SK-N-SH (cell line): ENCODE data around the gene ITGB8. TPM values are rescaled to one million over a fixed set of nuclear protein-coding genes. Genes with fewer than 3 reads are reported as not detected.

Experiments
- CTCF ChIA-PET: fragments of 300-600, 350-600 bp; formaldehyde crosslinking; extraction: SDS; loops from one replicate; lab custom pipeline; 2021; lab: Yijun Ruan, JAX
- POLR2A ChIA-PET: fragments of 350-600 bp; sonication (Branson Sonifier 250); formaldehyde crosslinking; extraction: SDS; loops from one replicate; lab custom pipeline; 2020; ENCODE audit warnings: antibody characterized with exemption, inconsistent platforms; lab: Yijun Ruan, JAX
- DNase-seq: peaks from one replicate; pipeline ENCODE4 v3.0.0; 2012
- H2AFZ ChIP-seq: fragments of 200-600 bp; sonication (generic); 2 replicates; pipeline ENCODE4 v1.8.1; 2016; ENCODE audit warnings: antibody characterized with exemption, mild to moderate bottlenecking, low read depth
- H3F3A ChIP-seq: fragments of 200-600 bp; sonication (generic); replicated peaks from 2 replicates; pipeline ENCODE3; 2016; ENCODE audit warnings: antibody characterized with exemption, mild to moderate bottlenecking; ENCODE audit not compliant: insufficient read depth
- H3K27ac ChIP-seq, 2 experiments: fragments of 200-500 bp in 1 of 2; fragments of 200-600 bp in 1 of 2; sonication (Bioruptor generic) in 1 of 2; sonication (generic), shearing (Covaris generic) in 1 of 2; 2 replicates each; pipeline versions ENCODE4 v1.5.1 to v1.6.1; 2014 to 2016; ENCODE audit warnings: low read depth in 2 of 2, inconsistent platforms in 1 of 2, low read length in 1 of 2, mild to moderate bottlenecking in 1 of 2, mixed read lengths in 1 of 2
- H3K27me3 ChIP-seq: fragments of 200-600 bp; sonication (generic), shearing (Covaris generic); 2 replicates; pipeline ENCODE4 v1.6.1; 2016; ENCODE audit warnings: mixed run types; ENCODE audit not compliant: insufficient read depth
- H3K36me3 ChIP-seq, 2 experiments: fragments of 200-500 bp in 1 of 2; fragments of 200-600 bp in 1 of 2; sonication (Bioruptor generic) in 1 of 2; sonication (generic) in 1 of 2; replicated peaks in 1 of 2; 2 replicates each; pipeline versions ENCODE3 to v1.5.1; 2014 to 2016; ENCODE audit warnings: low read length in 1 of 2, mild to moderate bottlenecking in 1 of 2; ENCODE audit not compliant: insufficient read depth in 2 of 2, control insufficient read depth in 1 of 2
- H3K4me1 ChIP-seq, 2 experiments: fragments of 200-500 bp in 1 of 2; fragments of 200-600 bp in 1 of 2; sonication (Bioruptor generic) in 1 of 2; sonication (generic), shearing (Covaris generic) in 1 of 2; 2 replicates each; pipeline versions ENCODE4 v1.5.1 to v1.6.1; 2014 to 2016; ENCODE audit warnings: low read depth in 1 of 2, low read length in 1 of 2, mixed run types in 1 of 2; ENCODE audit not compliant: insufficient read depth in 2 of 2, control insufficient read depth in 1 of 2
- H3K4me2 ChIP-seq: fragments of 200-600 bp; sonication (generic), shearing (Covaris generic); 2 replicates; pipeline ENCODE4 v1.6.1; 2017; ENCODE audit warnings: mixed run types
- H3K4me3 ChIP-seq, 2 experiments: fragments of 200-500 bp in 1 of 2; fragments of 200-600 bp in 1 of 2; sonication (Bioruptor generic) in 1 of 2; sonication (generic), shearing (Covaris generic) in 1 of 2; 2 replicates each; pipeline versions ENCODE4 v1.5.1 to v1.8.1; 2014 to 2016; ENCODE audit warnings: low read depth in 2 of 2, inconsistent platforms in 1 of 2, low read length in 1 of 2, mild to moderate bottlenecking in 1 of 2, mixed read lengths in 1 of 2, moderate library complexity in 1 of 2
- H3K79me2 ChIP-seq: fragments of 200-600 bp; sonication (generic); 2 replicates; pipeline ENCODE4 v1.8.1; 2017; ENCODE audit warnings: mild to moderate bottlenecking; ENCODE audit not compliant: insufficient read depth
- H3K9ac ChIP-seq: fragments of 200-600 bp; sonication (generic); 2 replicates; pipeline ENCODE4 v1.6.1; 2017; ENCODE audit warnings: mixed run types
- H3K9me2 ChIP-seq: fragments of 200-600 bp; sonication (generic); 2 replicates; pipeline ENCODE4 v1.6.1; 2017; ENCODE audit warnings: mixed run types
- H3K9me3 ChIP-seq: fragments of 200-600 bp; sonication (generic); 2 replicates; pipeline ENCODE4 v1.6.1; 2017; ENCODE audit warnings: mixed run types, mild to moderate bottlenecking, moderate library complexity
- H4K20me1 ChIP-seq: fragments of 200-600 bp; sonication (generic); 2 replicates; pipeline ENCODE4 v1.6.1; 2017; ENCODE audit warnings: mild to moderate bottlenecking, mixed run types; ENCODE audit not compliant: insufficient read depth
- CHD2 ChIP-seq: fragments of 150-350 bp; IDR thresholded peaks from 2 replicates; pipeline ENCODE4 v1.6.1; 2018; ENCODE audit warnings: low read length; ENCODE audit not compliant: partially characterized antibody
- CTCF ChIP-seq: fragments of 200-600 bp; sonication (generic); IDR thresholded peaks from 2 replicates; pipeline ENCODE4 v1.6.1; 2017; ENCODE audit warnings: antibody characterized with exemption, mild to moderate bottlenecking, moderate library complexity
- FOXJ3 ChIP-seq: sonication (generic); formaldehyde crosslinking; IDR thresholded peaks from 2 replicates; pipeline ENCODE4 v1.5.1; 2020; ENCODE audit warnings: mild to moderate bottlenecking, missing genetic modification reagents
- JUND ChIP-seq: IDR thresholded peaks from 2 replicates; pipeline ENCODE4 v1.4.0; 2012
- NFIC ChIP-seq: IDR thresholded peaks from 2 replicates; pipeline ENCODE4 v1.4.0; 2012; ENCODE audit warnings: borderline replicate concordance
- TEAD4 ChIP-seq: IDR thresholded peaks from 2 replicates; pipeline ENCODE4 v1.4.0; 2012; ENCODE audit warnings: mild to moderate bottlenecking, borderline replicate concordance; ENCODE audit not compliant: insufficient read depth
- WGBS: methylation state at CpG from one replicate; pipeline ENCODE4 v1.1.6; 2017; ENCODE audit warnings: low lambda C conversion rate; 5-methylcytosine and 5-hydroxymethylcytosine counted together
- polyA plus RNA-seq, 3 experiments: library from polyadenylated mRNA; depleted of rRNA; stranded (reverse); fragments of >200 nt; gene quantifications; 2 replicates each; pipeline ENCODE4 v1.2.3, GENCODE V29; 2012
- TF ChIP-seq, protein P1 (sequence below): IDR thresholded peaks from 2 replicates; pipeline ENCODE4 v1.4.0; 2012; ENCODE audit warnings: low read depth, borderline replicate concordance
- TF ChIP-seq, protein P2 (sequence below): fragments of 150-350 bp; IDR thresholded peaks from 2 replicates; pipeline ENCODE4 v1.6.1; 2017; ENCODE audit warnings: antibody characterized with exemption, low read length, low read depth, borderline replicate concordance
- TF ChIP-seq, protein P3 (sequence below): fragments of 150-350 bp; IDR thresholded peaks from 2 replicates; pipeline ENCODE4 v1.6.1; 2016; ENCODE audit warnings: mild to moderate bottlenecking, low read depth, low read length

The ITGB8 gene
- polyA plus RNA-seq, 1 of the 3 experiments (the other 2 are of a cell fraction): 0.62 TPM

DNA sequence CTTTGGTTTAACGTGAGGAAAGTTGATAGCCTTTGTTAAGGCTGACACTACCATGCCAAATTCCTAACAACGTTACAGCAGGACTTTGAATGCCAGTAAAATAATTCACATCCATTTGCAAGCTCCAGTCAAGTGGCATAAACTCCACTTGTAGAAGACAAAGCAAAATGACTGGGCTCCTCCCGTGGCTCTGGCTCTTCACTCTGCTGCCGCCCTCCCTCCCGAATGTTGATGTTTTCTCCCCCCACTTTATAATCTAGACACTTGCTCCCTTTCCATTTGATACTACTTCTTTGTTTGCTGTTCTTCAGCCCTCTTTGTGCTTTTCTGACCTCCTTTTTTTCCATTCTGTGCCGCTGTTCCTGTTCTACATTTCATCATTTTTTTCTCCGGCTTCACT is 22.8 kb upstream of the ITGB8 start:
- no peak overlapping the region for H3K4me3 ChIP-seq
- 87% methylated on average over 7 of the region's 7 CpGs for WGBS
- no peaks in the 10 kb centered on the region for H3K9me3 ChIP-seq
- no peaks in the 10 kb centered on the region for H4K20me1 ChIP-seq
- no peak overlapping the region for H3K9ac ChIP-seq
- no peaks in the 10 kb centered on the region for H3K9me2 ChIP-seq
- H3K27me3 ChIP-seq: no peaks in the 10 kb centered on the region
- 0 out of 4 replicates have a peak overlapping the region, but pooled peaks of 1 of the 2 experiments have one; percentile 62 for H3K27ac ChIP-seq
- TF ChIP-seq FOXJ3 (CRISPR knock-in tag) (no peak), JUND (no peak), CHD2 (no peak), NFIC (no peak)
- TF ChIP-seq, protein P1, sequence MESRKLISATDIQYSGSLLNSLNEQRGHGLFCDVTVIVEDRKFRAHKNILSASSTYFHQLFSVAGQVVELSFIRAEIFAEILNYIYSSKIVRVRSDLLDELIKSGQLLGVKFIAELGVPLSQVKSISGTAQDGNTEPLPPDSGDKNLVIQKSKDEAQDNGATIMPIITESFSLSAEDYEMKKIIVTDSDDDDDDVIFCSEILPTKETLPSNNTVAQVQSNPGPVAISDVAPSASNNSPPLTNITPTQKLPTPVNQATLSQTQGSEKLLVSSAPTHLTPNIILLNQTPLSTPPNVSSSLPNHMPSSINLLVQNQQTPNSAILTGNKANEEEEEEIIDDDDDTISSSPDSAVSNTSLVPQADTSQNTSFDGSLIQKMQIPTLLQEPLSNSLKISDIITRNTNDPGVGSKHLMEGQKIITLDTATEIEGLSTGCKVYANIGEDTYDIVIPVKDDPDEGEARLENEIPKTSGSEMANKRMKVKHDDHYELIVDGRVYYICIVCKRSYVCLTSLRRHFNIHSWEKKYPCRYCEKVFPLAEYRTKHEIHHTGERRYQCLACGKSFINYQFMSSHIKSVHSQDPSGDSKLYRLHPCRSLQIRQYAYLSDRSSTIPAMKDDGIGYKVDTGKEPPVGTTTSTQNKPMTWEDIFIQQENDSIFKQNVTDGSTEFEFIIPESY: no peak
- no peaks in the 10 kb centered on the region for H3K79me2 ChIP-seq
- CTCF ChIA-PET: interaction anchor here (1.1 to 2.5 kb wide), 3 partner anchors 135 to 291 kb away, joined by 4 to 6 read pairs (median 5); no protein-coding TSS in a partner anchor
- H2AFZ ChIP-seq: peak overlapping the region; percentile 1; the same call in 1 of the 2 replicates
- POLR2A ChIA-PET: no interaction called here
- no peaks in the 10 kb centered on the region for H3K36me3 ChIP-seq
- peaks cover 10% of the 10 kb centered on the region for H3F3A ChIP-seq
- no peak overlapping the region for H3K4me2 ChIP-seq
- peaks cover 0 to 16% of the 10 kb centered on the region in 2 experiments; a peak in 3 of 4 replicates for H3K4me1 ChIP-seq
- DNase-seq: no peak

DNA sequence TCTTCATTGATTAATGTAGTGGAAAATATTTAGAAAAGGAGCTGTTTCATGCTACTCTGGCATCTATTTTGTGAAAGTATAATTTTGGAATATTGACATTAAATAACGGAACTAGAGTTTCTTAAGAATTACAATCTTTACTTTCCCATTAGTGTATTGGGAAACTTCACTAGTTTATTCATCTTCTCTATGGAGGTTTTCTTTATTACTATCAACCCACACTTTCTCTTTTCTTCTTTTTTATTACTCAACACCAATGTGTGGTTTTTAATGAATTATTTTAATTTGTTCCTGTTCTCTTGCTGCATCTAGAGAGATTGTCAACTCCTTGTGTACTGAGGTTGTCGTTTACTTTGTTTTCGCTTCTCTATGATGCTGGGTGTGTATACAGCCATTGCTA is 20.4 kb upstream of the ITGB8 start:
- no peaks in the 10 kb centered on the region for H3K9me2 ChIP-seq
- H4K20me1 ChIP-seq: no peaks in the 10 kb centered on the region
- H3K9me3 ChIP-seq: no peaks in the 10 kb centered on the region
- no peaks in the 10 kb centered on the region for H3K36me3 ChIP-seq
- H3K27me3 ChIP-seq: no peaks in the 10 kb centered on the region
- no peak overlapping the region for H3K4me2 ChIP-seq
- 97% methylated on average over 3 of the region's 3 CpGs for WGBS
- TF ChIP-seq NFIC (no peak), TEAD4 (no peak), CTCF (no peak)
- TF ChIP-seq, protein P2, sequence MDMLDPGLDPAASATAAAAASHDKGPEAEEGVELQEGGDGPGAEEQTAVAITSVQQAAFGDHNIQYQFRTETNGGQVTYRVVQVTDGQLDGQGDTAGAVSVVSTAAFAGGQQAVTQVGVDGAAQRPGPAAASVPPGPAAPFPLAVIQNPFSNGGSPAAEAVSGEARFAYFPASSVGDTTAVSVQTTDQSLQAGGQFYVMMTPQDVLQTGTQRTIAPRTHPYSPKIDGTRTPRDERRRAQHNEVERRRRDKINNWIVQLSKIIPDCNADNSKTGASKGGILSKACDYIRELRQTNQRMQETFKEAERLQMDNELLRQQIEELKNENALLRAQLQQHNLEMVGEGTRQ: no peak
- TF ChIP-seq, protein P3, sequence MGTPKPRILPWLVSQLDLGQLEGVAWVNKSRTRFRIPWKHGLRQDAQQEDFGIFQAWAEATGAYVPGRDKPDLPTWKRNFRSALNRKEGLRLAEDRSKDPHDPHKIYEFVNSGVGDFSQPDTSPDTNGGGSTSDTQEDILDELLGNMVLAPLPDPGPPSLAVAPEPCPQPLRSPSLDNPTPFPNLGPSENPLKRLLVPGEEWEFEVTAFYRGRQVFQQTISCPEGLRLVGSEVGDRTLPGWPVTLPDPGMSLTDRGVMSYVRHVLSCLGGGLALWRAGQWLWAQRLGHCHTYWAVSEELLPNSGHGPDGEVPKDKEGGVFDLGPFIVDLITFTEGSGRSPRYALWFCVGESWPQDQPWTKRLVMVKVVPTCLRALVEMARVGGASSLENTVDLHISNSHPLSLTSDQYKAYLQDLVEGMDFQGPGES: no peak
- CTCF ChIA-PET: interaction anchor here (1.5 to 2.4 kb wide), 4 partner anchors 13 to 596 kb away, joined by 3 to 8 read pairs (median 6); no protein-coding TSS in a partner anchor
- peaks cover 0 to 16% of the 10 kb centered on the region in 2 experiments; a peak in 2 of 4 replicates for H3K4me1 ChIP-seq
- no peak overlapping the region for H2AFZ ChIP-seq
- DNase-seq: no peak
- no peak overlapping the region for H3K27ac ChIP-seq
- H3K9ac ChIP-seq: no peak overlapping the region
- POLR2A ChIA-PET: no interaction called here
- no peak overlapping the region for H3K4me3 ChIP-seq
- H3F3A ChIP-seq: peaks cover 10% of the 10 kb centered on the region
- H3K79me2 ChIP-seq: no peaks in the 10 kb centered on the region
